IMR-90 (cell line): ENCODE results near the gene IL17RE. TPM values are rescaled to one million over a fixed set of nuclear protein-coding genes. Genes with fewer than 3 reads are reported as not detected.

Experiments
- ATAC-seq: fragments of 200-7000 bp; cut with Tn5 transposase; 2 replicates; pipeline ENCODE4 v1.9.1; 2020; ENCODE audit warnings: low read depth, mild to moderate bottlenecking, moderate library complexity
- BruUV-seq: library from RNA; stranded (reverse); fragments of 400-500 nt; replicated peaks from 2 replicates; lab custom pipeline; 2021; lab: Mats Ljungman, UMichigan
- CTCF ChIA-PET: fragments of 300-600 bp; formaldehyde crosslinking; extraction: SDS; loops from one replicate; lab custom pipeline; 2021; ENCODE audit warnings: antibody characterized with exemption; lab: Yijun Ruan, JAX
- POLR2A ChIA-PET: fragments of 300-600 bp; sonication (Branson Sonifier 250); formaldehyde crosslinking; loops from one replicate; lab custom pipeline; 2022; ENCODE audit warnings: antibody characterized with exemption; ENCODE audit not compliant: unreplicated experiment; lab: Charles Lee
- DNase-seq: peaks from one replicate; pipeline ENCODE4 v3.0.0; 2013
- H2AFZ ChIP-seq: replicated peaks from 2 replicates; pipeline ENCODE3; 2013; ENCODE audit warnings: low read length, mild to moderate bottlenecking; ENCODE audit not compliant: poor library complexity
- H2AK5ac ChIP-seq: 2 replicates; pipeline ENCODE4 v1.6.1; 2013; ENCODE audit warnings: low read depth, low read length, inconsistent platforms
- H2AK9ac ChIP-seq: replicated peaks from 2 replicates; pipeline ENCODE3; 2013; ENCODE audit warnings: mild to moderate bottlenecking, low read depth, low read length, moderate library complexity; ENCODE audit not compliant: poor library complexity
- H2BK120ac ChIP-seq: 2 replicates; pipeline ENCODE4 v1.6.1; 2013; ENCODE audit warnings: low read depth, low read length, inconsistent platforms
- H2BK15ac ChIP-seq: 3 replicates; pipeline ENCODE4 v1.6.1; 2013; ENCODE audit warnings: low read depth, low read length, inconsistent platforms
- H2BK20ac ChIP-seq: 2 replicates; pipeline ENCODE4 v1.6.1; 2013; ENCODE audit warnings: low read depth, mild to moderate bottlenecking, inconsistent platforms, low read length, moderate library complexity
- H2BK5ac ChIP-seq: 2 replicates; pipeline ENCODE4 v1.6.1; 2013; ENCODE audit warnings: mild to moderate bottlenecking, low read depth, low read length, inconsistent platforms; ENCODE audit not compliant: poor library complexity, severe bottlenecking
- H3K14ac ChIP-seq: replicated peaks from 2 replicates; pipeline ENCODE4 v1.6.1; 2013; ENCODE audit warnings: low read depth, low read length, inconsistent platforms
- H3K18ac ChIP-seq: 2 replicates; pipeline ENCODE4 v1.6.1; 2013; ENCODE audit warnings: low read depth, low read length, control low read depth
- H3K23ac ChIP-seq: 2 replicates; pipeline ENCODE4 v1.6.1; 2013; ENCODE audit warnings: low read depth, low read length, inconsistent platforms
- H3K27ac ChIP-seq: 2 replicates; pipeline ENCODE4 v1.5.1; 2013; ENCODE audit warnings: mild to moderate bottlenecking, control low read depth, low read length; ENCODE audit not compliant: insufficient read depth
- H3K27me3 ChIP-seq: 2 replicates; pipeline ENCODE4 v1.6.1; 2013; ENCODE audit warnings: low read length; ENCODE audit not compliant: control insufficient read depth, insufficient read depth
- H3K36me3 ChIP-seq: 2 replicates; pipeline ENCODE4 v1.6.1; 2013; ENCODE audit warnings: low read length, mixed read lengths; ENCODE audit not compliant: control insufficient read depth, insufficient read depth
- H3K4ac ChIP-seq: 2 replicates; pipeline ENCODE4 v1.6.1; 2013; ENCODE audit warnings: low read depth, low read length, inconsistent platforms
- H3K4me1 ChIP-seq: 2 replicates; pipeline ENCODE4 v1.6.1; 2013; ENCODE audit warnings: low read length, mixed read lengths; ENCODE audit not compliant: control insufficient read depth, insufficient read depth
- H3K4me2 ChIP-seq: 2 replicates; pipeline ENCODE4 v1.6.1; 2013; ENCODE audit warnings: low read depth, mild to moderate bottlenecking, control low read depth, low read length, moderate library complexity
- H3K4me3 ChIP-seq: 2 replicates; pipeline ENCODE4 v1.5.1; 2013; ENCODE audit warnings: low read depth, mild to moderate bottlenecking, control low read depth, low read length, moderate library complexity; ENCODE audit not compliant: insufficient read depth
- H3K56ac ChIP-seq: 2 replicates; pipeline ENCODE4 v1.6.1; 2013; ENCODE audit warnings: low read length, inconsistent platforms; ENCODE audit not compliant: insufficient read depth; ENCODE audit errors: extremely low read depth
- H3K79me1 ChIP-seq, 2 experiments: 2 replicates each; pipeline ENCODE4 v1.6.1; 2013; ENCODE audit warnings: low read length in 2 of 2, inconsistent platforms in 1 of 2, low read depth in 1 of 2
- H3K9ac ChIP-seq: 2 replicates; pipeline ENCODE4 v1.6.1; 2013; ENCODE audit warnings: low read depth, low read length, control low read depth
- H3K9me1 ChIP-seq: 2 replicates; pipeline ENCODE4 v1.6.1; 2013; ENCODE audit warnings: low read length, inconsistent platforms; ENCODE audit not compliant: insufficient read depth
- H3K9me3 ChIP-seq: 2 replicates; pipeline ENCODE4 v1.6.1; 2013; ENCODE audit warnings: low read length; ENCODE audit not compliant: control insufficient read depth, insufficient read depth
- H4K20me1 ChIP-seq: 2 replicates; pipeline ENCODE4 v1.6.1; 2013; ENCODE audit warnings: low read length, inconsistent platforms; ENCODE audit not compliant: insufficient read depth
- H4K5ac ChIP-seq: 2 replicates; pipeline ENCODE4 v1.6.1; 2013; ENCODE audit warnings: mild to moderate bottlenecking, low read depth, low read length, control low read depth
- H4K8ac ChIP-seq, 2 experiments: 2 replicates each; pipeline ENCODE4 v1.6.1; 2013; ENCODE audit warnings: low read depth in 2 of 2, low read length in 2 of 2, control low read depth in 1 of 2, inconsistent platforms in 1 of 2
- H4K91ac ChIP-seq: 2 replicates; pipeline ENCODE4 v1.6.1; 2013; ENCODE audit warnings: low read depth, low read length, inconsistent platforms; ENCODE audit not compliant: insufficient read depth
- MAFK ChIP-seq: IDR thresholded peaks from 2 replicates; pipeline ENCODE4 v1.6.1; 2012; ENCODE audit warnings: low read depth, low read length, improper control_type of control experiment
- MAZ ChIP-seq: IDR thresholded peaks from 2 replicates; pipeline ENCODE4 v1.6.1; 2012; ENCODE audit warnings: low read depth, mild to moderate bottlenecking, low read length, improper control_type of control experiment, moderate library complexity, borderline replicate concordance
- NFE2L2 ChIP-seq: fragments of 150-350 bp; IDR thresholded peaks from 2 replicates; pipeline ENCODE4 v1.6.1; 2016; ENCODE audit warnings: low read depth, mild to moderate bottlenecking, low read length
- WGBS, 2 experiments: methylation state at CpG; one replicate each; pipeline versions ENCODE4 v1.1.5 to v1.1.7; 2013; ENCODE audit warnings: missing lambda C conversion rate in 2 of 2; ENCODE audit not compliant: insufficient read length in 1 of 2; ENCODE audit errors: extremely low coverage in 2 of 2; 5-methylcytosine and 5-hydroxymethylcytosine counted together
- dilution Hi-C: fragments of 300-500 bp; cut with HindIII; formaldehyde crosslinking; loops from one replicate; pipeline ENCODE4 v1.14.3; 2018; ENCODE audit warnings: low sequenced_read_pairs; ENCODE audit not compliant: unreplicated experiment
- in situ Hi-C: fragments of 300-500 bp; cut with MboI; formaldehyde crosslinking; loops from 3 replicates; pipeline ENCODE4 v1.14.3; 2019; ENCODE audit warnings: low sequenced_read_pairs, inconsistent platforms, mixed read lengths
- intact Hi-C: fragments of 100-400 bp; cut with micrococcal nuclease; formaldehyde crosslinking; loops from 2 replicates; pipeline ENCODE4 v1.10.0; 2022
- polyA plus RNA-seq, 3 experiments: library from polyadenylated mRNA; depleted of rRNA; stranded (reverse); fragments of >200 nt; gene quantifications; 2 replicates each; pipeline ENCODE4 v1.2.3, GENCODE V29; 2012; ENCODE audit warnings: low replicate concordance in 1 of 3
- total RNA-seq: library from RNA; depleted of rRNA; stranded (reverse); fragments of >200 nt; gene quantifications from 2 replicates; pipeline ENCODE4 v1.2.3, GENCODE V29; 2012

Gene IL17RE
- total and polyA plus RNA-seq, 2 of the 4 experiments (the other 2 are of a cell fraction): 0.90 to 7.2 TPM

DNA sequence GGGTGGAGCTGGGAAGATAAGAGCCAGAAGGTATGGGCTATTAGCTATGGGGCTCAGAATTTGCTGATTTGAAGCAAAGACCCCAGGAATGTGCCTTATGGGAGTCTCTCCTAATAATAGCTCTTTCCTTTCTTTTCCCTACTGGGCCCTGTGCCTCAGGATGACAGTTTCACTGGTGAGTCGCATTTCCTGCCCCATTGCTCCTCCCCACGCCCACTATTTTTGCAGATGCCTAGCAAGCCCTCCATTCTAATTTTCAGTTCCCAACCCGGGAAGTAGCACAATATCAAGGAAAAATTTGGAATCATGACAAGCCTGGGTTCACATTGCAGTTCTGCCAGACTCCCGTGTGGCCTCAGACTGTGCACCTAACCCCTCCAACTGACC lies 583 bp downstream of the IL17RE start:
- dilution Hi-C loops (no loop called here), intact Hi-C loops (no loop called here), in situ Hi-C loops (no loop called here)
- Histone ChIP-seq H3K27ac (peak overlapping the region; percentile 56), H2BK20ac (peak overlapping the region; percentile 80), H3K4me1 (peaks cover 11% of the 10 kb centered on the region), H4K5ac (peak overlapping the region; percentile 94), H2AK9ac (peak overlapping the region; percentile 89), H2BK15ac (peak overlapping the region; percentile 69; the same call in 2 of the 3 replicates), H3K4me3 (no peak overlapping the region), H3K9me3 (no peaks in the 10 kb centered on the region), H4K91ac (peak overlapping the region; percentile 57), H3K27me3 (no peaks in the 10 kb centered on the region), H2BK5ac (peak overlapping the region; percentile 69), H3K14ac (peak overlapping the region; percentile 78), H2BK120ac (peak overlapping the region; percentile 60), H2AFZ (peak overlapping the region; percentile 90), H3K9ac (peak overlapping the region; percentile 29; the same call in 1 of the 2 replicates), H3K4me2 (peak overlapping the region; percentile 72), H4K20me1 (no peaks in the 10 kb centered on the region), H3K18ac (peak overlapping the region; percentile 67), H3K36me3 (no peaks in the 10 kb centered on the region), H3K9me1 (peaks cover 17% of the 10 kb centered on the region), H3K56ac (no peak overlapping the region), H4K8ac (peak overlapping the region; percentile 57 to 88), H2AK5ac (peak overlapping the region; percentile 70; the same call in 1 of the 2 replicates), H3K79me1 (peaks cover 0 to 20% of the 10 kb centered on the region in 2 experiments; a peak in 2 of 4 replicates), H3K23ac (peak overlapping the region; percentile 91), H3K4ac (peak overlapping the region; percentile 80)
- ATAC-seq: peak; percentile 78
- TF ChIP-seq NFE2L2 (no peak), MAZ (peak; percentile 21; the same call in 1 of the 2 replicates), MAFK (peak; percentile 48)
- peak; percentile 52 for DNase-seq
- ChIA-PET POLR2A (no interaction called here), CTCF (interaction anchor here (1.3 kb wide), 1 partner anchor 11 kb away, joined by 3 read pairs; no protein-coding TSS in a partner anchor)
- WGBS, 2 experiments: 8% methylated on average over 2 of the region's 4 CpGs; no CpG with 5 or more reads in 1 of the 2 experiments
- no TSS peak for BruUV-seq
